Stimulated activated CD8-positive, alpha-beta memory T cell treated with anti-CD3 and anti-CD28 coated beads, Interleukin-7, amount 100 ng/mL, for 1 hour (primary cell): Measurements from ENCODE around the gene TRIO.

Experiments
- DNase-seq, 2 donors: peaks; one replicate each; pipeline ENCODE4 v3.0.0-alpha.2; 2020; ENCODE audit warnings: low read depth in 2 of 2

Gene TRIO

GRCh38 chr5:14483504-14484157, 340.5 kb downstream of the TRIO start:
- DNase-seq: no peak

GRCh38 chr5:14486486-14486885, 343.3 kb downstream of the TRIO start:
- DNase-seq: no peak

- DNase-seq: no peak
Observed at GRCh38 chr5:14486996-14487896, 344.1 kb downstream of the TRIO start.

GRCh38 chr5:14487897-14488570, 344.9 kb downstream of the TRIO start:
- no peak for DNase-seq

- DNase-seq: no peak
Observed at GRCh38 chr5:14488709-14489108, 345.6 kb downstream of the TRIO start.

- no peak for DNase-seq
Observed at GRCh38 chr5:14489643-14490042, 346.5 kb downstream of the TRIO start.

GRCh38 chr5:14490309-14490711, 347.2 kb downstream of the TRIO start:
- DNase-seq: no peak

- DNase-seq: no peak
Observed at GRCh38 chr5:14491015-14491915, 348.1 kb downstream of the TRIO start.

GRCh38 chr5:14492331-14492964, 349.3 kb downstream of the TRIO start:
- no peak for DNase-seq

GRCh38 chr5:14495301-14495700, 352.2 kb downstream of the TRIO start:
- no peak for DNase-seq

- no peak for DNase-seq
Observed at GRCh38 chr5:14497311-14497710, 354.2 kb downstream of the TRIO start.

GRCh38 chr5:14501353-14502293, 358.5 kb downstream of the TRIO start:
- no peak for DNase-seq

- no peak for DNase-seq
Observed at GRCh38 chr5:14502294-14502690, 359.1 kb downstream of the TRIO start.

- no peak for DNase-seq
Observed at GRCh38 chr5:14503017-14503680, 360.0 kb downstream of the TRIO start.

- DNase-seq: no peak
Observed at GRCh38 chr5:14503681-14504331, 360.7 kb downstream of the TRIO start.

GRCh38 chr5:14504332-14504727, 361.2 kb downstream of the TRIO start:
- DNase-seq: no peak

- no peak for DNase-seq
Observed at GRCh38 chr5:14504816-14505215, 361.7 kb downstream of the TRIO start.

- no peak for DNase-seq
Observed at GRCh38 chr5:14505310-14506139, 362.4 kb downstream of the TRIO start.
